ENCODE data around the gene REV3L. TPM values are rescaled to one million over a fixed set of nuclear protein-coding genes. Genes with fewer than 3 reads are reported as not detected.
A peak's percentile ranks its signal among the peaks of the same experiment; 100 is the strongest.

The REV3L gene
- total RNA-seq, 1 experiment from 2014 or later, result 17.2 TPM

- Mint-ChIP-seq H3K4me3 (ENCODE audit: low read depth, unreplicated experiment) (peak overlapping the region; percentile 93), H3K9me3 (ENCODE audit: low read depth, unreplicated experiment) (no peaks in the 10 kb centered on the region), H3K4me1 (ENCODE audit: low read depth, unreplicated experiment) (peaks cover 19% of the 10 kb centered on the region), H3K27ac (ENCODE audit: unreplicated experiment) (peak overlapping the region; percentile 99), H3K36me3 (ENCODE audit: insufficient read depth, unreplicated experiment) (peaks cover 41% of the 10 kb centered on the region), H3K27me3 (ENCODE audit: unreplicated experiment) (no peaks in the 10 kb centered on the region)
- intact Hi-C loops (cut with micrococcal nuclease; ENCODE audit: unreplicated experiment), result loop anchor here (5.0 to 10.0 kb wide), 3 partner anchors 70 to 562 kb away; no protein-coding TSS in a partner anchor
- CTCF ChIA-PET, result interaction anchor here (0.6 kb wide), 3 partner anchors 94 to 613 kb away, joined by 3 to 4 read pairs (median 4); no protein-coding TSS in a partner anchor
- BruUV-seq (replicated peaks), result no TSS peak
- peak; percentile 56 for DNase-seq
- TF ChIP-seq, protein P1, sequence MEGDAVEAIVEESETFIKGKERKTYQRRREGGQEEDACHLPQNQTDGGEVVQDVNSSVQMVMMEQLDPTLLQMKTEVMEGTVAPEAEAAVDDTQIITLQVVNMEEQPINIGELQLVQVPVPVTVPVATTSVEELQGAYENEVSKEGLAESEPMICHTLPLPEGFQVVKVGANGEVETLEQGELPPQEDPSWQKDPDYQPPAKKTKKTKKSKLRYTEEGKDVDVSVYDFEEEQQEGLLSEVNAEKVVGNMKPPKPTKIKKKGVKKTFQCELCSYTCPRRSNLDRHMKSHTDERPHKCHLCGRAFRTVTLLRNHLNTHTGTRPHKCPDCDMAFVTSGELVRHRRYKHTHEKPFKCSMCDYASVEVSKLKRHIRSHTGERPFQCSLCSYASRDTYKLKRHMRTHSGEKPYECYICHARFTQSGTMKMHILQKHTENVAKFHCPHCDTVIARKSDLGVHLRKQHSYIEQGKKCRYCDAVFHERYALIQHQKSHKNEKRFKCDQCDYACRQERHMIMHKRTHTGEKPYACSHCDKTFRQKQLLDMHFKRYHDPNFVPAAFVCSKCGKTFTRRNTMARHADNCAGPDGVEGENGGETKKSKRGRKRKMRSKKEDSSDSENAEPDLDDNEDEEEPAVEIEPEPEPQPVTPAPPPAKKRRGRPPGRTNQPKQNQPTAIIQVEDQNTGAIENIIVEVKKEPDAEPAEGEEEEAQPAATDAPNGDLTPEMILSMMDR (IDR thresholded peaks at IDR 0.05; ENCODE audit: unreplicated experiment), result no peak
Measured at GRCh38 chr6:111482188-111482958, 645 bp downstream of the REV3L start.

- peaks cover 41% of the 10 kb centered on the region for H3K36me3 Mint-ChIP-seq (ENCODE audit: insufficient read depth, unreplicated experiment)
- H3K27ac Mint-ChIP-seq (ENCODE audit: unreplicated experiment), result peak overlapping the region; percentile 88
- peak overlapping the region; percentile 93 for H3K4me3 Mint-ChIP-seq (ENCODE audit: low read depth, unreplicated experiment)
- peaks cover 24% of the 10 kb centered on the region for H3K4me1 Mint-ChIP-seq (ENCODE audit: low read depth, unreplicated experiment)
- no peaks in the 10 kb centered on the region for H3K27me3 Mint-ChIP-seq (ENCODE audit: unreplicated experiment)
- TF ChIP-seq, protein P1 (IDR thresholded peaks at IDR 0.05; ENCODE audit: unreplicated experiment), result no peak
- DNase-seq, result no peak
- CTCF ChIA-PET, result no interaction called here
- no peaks in the 10 kb centered on the region for H3K9me3 Mint-ChIP-seq (ENCODE audit: low read depth, unreplicated experiment)
- no TSS peak for BruUV-seq (replicated peaks)
- intact Hi-C loops (cut with micrococcal nuclease; ENCODE audit: unreplicated experiment), result loop anchor here (5.0 to 10.0 kb wide), 3 partner anchors 70 to 563 kb away; no protein-coding TSS in a partner anchor
Measured at GRCh38 chr6:111481836-111482187, 1.2 kb downstream of the REV3L start.

GRCh38 chr6:111480988-111481822 is 1.8 kb downstream of the REV3L start:
- CTCF ChIA-PET, result no interaction called here
- Mint-ChIP-seq H3K9me3 (ENCODE audit: low read depth, unreplicated experiment) (no peaks in the 10 kb centered on the region), H3K4me3 (ENCODE audit: low read depth, unreplicated experiment) (peak overlapping the region; percentile 93), H3K36me3 (ENCODE audit: insufficient read depth, unreplicated experiment) (peaks cover 40% of the 10 kb centered on the region), H3K27me3 (ENCODE audit: unreplicated experiment) (no peaks in the 10 kb centered on the region), H3K4me1 (ENCODE audit: low read depth, unreplicated experiment) (peaks cover 24% of the 10 kb centered on the region), H3K27ac (ENCODE audit: unreplicated experiment) (peak overlapping the region; percentile 88)
- TF ChIP-seq, protein P1 (IDR thresholded peaks at IDR 0.05; ENCODE audit: unreplicated experiment), result no peak
- intact Hi-C loops (cut with micrococcal nuclease; ENCODE audit: unreplicated experiment), result loop anchor here (1.0 to 10.0 kb wide), 4 partner anchors 71 to 564 kb away; a partner anchor contains a TSS
- TSS peak; percentile 44 for BruUV-seq (replicated peaks)
- DNase-seq, result no peak

DNA sequence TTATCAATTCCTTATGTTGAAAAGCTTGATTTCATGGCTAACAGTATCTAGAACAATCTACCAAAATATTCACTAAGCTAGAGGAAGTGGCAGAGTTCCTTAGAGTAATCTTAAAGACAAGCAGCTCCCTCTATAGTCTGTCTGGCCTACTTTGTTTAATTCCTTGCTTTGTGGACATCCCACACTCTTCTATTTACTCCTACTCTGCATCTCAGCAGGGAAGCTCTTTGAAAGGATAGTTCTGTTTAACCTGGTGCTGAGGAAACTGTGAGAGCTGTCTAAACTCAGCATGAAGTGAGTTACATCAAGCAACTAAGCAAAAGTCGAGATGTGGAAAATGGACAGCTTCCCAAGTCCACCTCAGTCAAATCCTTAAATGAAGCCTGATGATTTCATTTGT is 4.3 kb downstream of the REV3L start:
- Mint-ChIP-seq H3K27me3 (ENCODE audit: unreplicated experiment) (no peaks in the 10 kb centered on the region), H3K36me3 (ENCODE audit: insufficient read depth, unreplicated experiment) (peaks cover 26% of the 10 kb centered on the region), H3K9me3 (ENCODE audit: low read depth, unreplicated experiment) (no peaks in the 10 kb centered on the region), H3K4me1 (ENCODE audit: low read depth, unreplicated experiment) (peaks cover 24% of the 10 kb centered on the region), H3K27ac (ENCODE audit: unreplicated experiment) (no peak overlapping the region), H3K4me3 (ENCODE audit: low read depth, unreplicated experiment) (no peak overlapping the region)
- intact Hi-C loops (cut with micrococcal nuclease; ENCODE audit: unreplicated experiment), result loop anchor here (2.0 to 5.0 kb wide), 2 partner anchors 51 to 122 kb away; no protein-coding TSS in a partner anchor
- no TSS peak for BruUV-seq (replicated peaks)
- no peak for DNase-seq
- CTCF ChIA-PET, result interaction anchor here (0.6 to 1.4 kb wide), 5 partner anchors 52 to 220 kb away, joined by 3 to 22 read pairs (median 3); a partner anchor contains a TSS
- TF ChIP-seq, protein P1 (IDR thresholded peaks at IDR 0.05; ENCODE audit: unreplicated experiment), result no peak
